IPS DF 6.9 (cell line): ENCODE measurements around the gene FAM53C.

Experiments
- DNase-seq: peaks from one replicate; pipeline ENCODE4 v3.0.0-alpha.2; 2013; ENCODE audit warnings: low read depth, low spot score
- H3K27ac ChIP-seq: one replicate; pipeline ENCODE4 v1.5.1; 2013; ENCODE audit warnings: low read length, control low read depth
- H3K27me3 ChIP-seq: 2 replicates; pipeline ENCODE4 v1.6.1; 2013; ENCODE audit warnings: mild to moderate bottlenecking, low read length; ENCODE audit not compliant: control insufficient read depth, insufficient read depth
- H3K36me3 ChIP-seq: 2 replicates; pipeline ENCODE4 v1.6.1; 2013; ENCODE audit warnings: low read length; ENCODE audit not compliant: control insufficient read depth, insufficient read depth
- H3K4me1 ChIP-seq: 2 replicates; pipeline ENCODE4 v1.6.1; 2013; ENCODE audit warnings: low read length; ENCODE audit not compliant: control insufficient read depth, insufficient read depth
- H3K4me3 ChIP-seq: 2 replicates; pipeline ENCODE4 v1.5.1; 2013; ENCODE audit warnings: mild to moderate bottlenecking, low read length
- H3K9me3 ChIP-seq: 2 replicates; pipeline ENCODE4 v1.6.1; 2013; ENCODE audit warnings: low read length, inconsistent platforms; ENCODE audit not compliant: control insufficient read depth, insufficient read depth
- WGBS: extraction: QIAGEN DNeasy Blood & Tissue Kit; methylation state at CpG from one replicate; pipeline ENCODE4 v1.1.7; 2013; ENCODE audit warnings: mixed read lengths, missing lambda C conversion rate; ENCODE audit not compliant: insufficient read length, insufficient coverage; 5-methylcytosine and 5-hydroxymethylcytosine counted together

The FAM53C gene

GRCh38 chr5:138351056-138351455 lies 13.0 kb downstream of the FAM53C start:
- no peaks in the 10 kb centered on the region for H3K27me3 ChIP-seq
- H3K9me3 ChIP-seq, result no peaks in the 10 kb centered on the region
- H3K36me3 ChIP-seq, result peaks cover 17% of the 10 kb centered on the region
- peaks cover 4% of the 10 kb centered on the region; the same call in 1 of the 2 replicates for H3K4me1 ChIP-seq
- no peak for DNase-seq
- no peak overlapping the region for H3K4me3 ChIP-seq
- H3K27ac ChIP-seq, result no peak overlapping the region
- WGBS, result no CpG with 5 or more reads among the region's 1 CpG

GRCh38 chr5:138351517-138351916 lies 13.5 kb downstream of the FAM53C start:
- Histone ChIP-seq H3K36me3 (peaks cover 16% of the 10 kb centered on the region), H3K9me3 (no peaks in the 10 kb centered on the region), H3K4me1 (peaks cover 4% of the 10 kb centered on the region; the same call in 1 of the 2 replicates), H3K27ac (no peak overlapping the region), H3K4me3 (no peak overlapping the region), H3K27me3 (no peaks in the 10 kb centered on the region)
- no peak for DNase-seq

GRCh38 chr5:138352071-138352721 lies 14.1 kb downstream of the FAM53C start, which contains the start of gene KDM3B:
TSS of gene KDM3B (plus strand) at chr5:138352685. CDS start at chr5:138352796, 111 bp downstream.
- H3K9me3 ChIP-seq, result no peaks in the 10 kb centered on the region
- H3K27me3 ChIP-seq, result no peaks in the 10 kb centered on the region
- H3K36me3 ChIP-seq, result peaks cover 9% of the 10 kb centered on the region; the same call in 1 of the 2 replicates
- WGBS, result no CpG with 5 or more reads among the region's 30 CpGs
- peaks cover 4% of the 10 kb centered on the region; the same call in 1 of the 2 replicates for H3K4me1 ChIP-seq
- peak within 1 kb of the TSS; percentile 87 for H3K4me3 ChIP-seq
- no peak within 1 kb of the TSS for H3K27ac ChIP-seq
- no peak for DNase-seq

GRCh38 chr5:138352722-138353559 lies 14.9 kb downstream of the FAM53C start:
- Histone ChIP-seq H3K4me3 (peak overlapping the region; percentile 87), H3K9me3 (no peaks in the 10 kb centered on the region), H3K36me3 (peaks cover 5% of the 10 kb centered on the region; the same call in 1 of the 2 replicates), H3K4me1 (peaks cover 4% of the 10 kb centered on the region; the same call in 1 of the 2 replicates), H3K27ac (no peak overlapping the region), H3K27me3 (no peaks in the 10 kb centered on the region)
- DNase-seq, result no peak
- WGBS, result no CpG with 5 or more reads among the region's 88 CpGs

- peak overlapping the region; percentile 87 for H3K4me3 ChIP-seq
- WGBS, result no CpG with 5 or more reads among the region's 11 CpGs
- DNase-seq, result no peak
- H3K36me3 ChIP-seq, result peaks cover 2% of the 10 kb centered on the region; the same call in 1 of the 2 replicates
- no peaks in the 10 kb centered on the region for H3K9me3 ChIP-seq
- H3K4me1 ChIP-seq, result peaks cover 4% of the 10 kb centered on the region; the same call in 1 of the 2 replicates
- H3K27me3 ChIP-seq, result no peaks in the 10 kb centered on the region
- no peak overlapping the region for H3K27ac ChIP-seq
Observed at GRCh38 chr5:138353560-138354080, 15.6 kb downstream of the FAM53C start.

GRCh38 chr5:138354387-138354786 lies 16.3 kb downstream of the FAM53C start:
- peak overlapping the region; percentile 3; the same call in 1 of the 2 replicates for H3K4me3 ChIP-seq
- H3K36me3 ChIP-seq, result no peaks in the 10 kb centered on the region
- H3K27ac ChIP-seq, result no peak overlapping the region
- DNase-seq, result no peak
- H3K4me1 ChIP-seq, result peaks cover 4% of the 10 kb centered on the region; the same call in 1 of the 2 replicates
- no CpG with 5 or more reads among the region's 5 CpGs for WGBS
- H3K9me3 ChIP-seq, result no peaks in the 10 kb centered on the region
- no peaks in the 10 kb centered on the region for H3K27me3 ChIP-seq

GRCh38 chr5:138354926-138355378 lies 16.9 kb downstream of the FAM53C start:
- no peak overlapping the region for H3K4me3 ChIP-seq
- H3K4me1 ChIP-seq, result peaks cover 4% of the 10 kb centered on the region; the same call in 1 of the 2 replicates
- no peak overlapping the region for H3K27ac ChIP-seq
- H3K27me3 ChIP-seq, result no peaks in the 10 kb centered on the region
- no CpG with 5 or more reads among the region's 6 CpGs for WGBS
- H3K36me3 ChIP-seq, result no peaks in the 10 kb centered on the region
- no peaks in the 10 kb centered on the region for H3K9me3 ChIP-seq
- no peak for DNase-seq

GRCh38 chr5:138359621-138360020 lies 21.6 kb downstream of the FAM53C start:
- no peaks in the 10 kb centered on the region for H3K36me3 ChIP-seq
- WGBS, result no CpG with 5 or more reads among the region's 3 CpGs

GRCh38 chr5:138360941-138361452 lies 22.9 kb downstream of the FAM53C start:
- H3K36me3 ChIP-seq, result no peaks in the 10 kb centered on the region

More at GRCh38 chr5:138359621-138360020, 21.6 kb downstream of the FAM53C start:
- H3K4me1 ChIP-seq, result peaks cover under 1% of the 10 kb centered on the region; the same call in 1 of the 2 replicates
- no peaks in the 10 kb centered on the region for H3K27me3 ChIP-seq
- no peak overlapping the region for H3K27ac ChIP-seq
- DNase-seq, result no peak
- H3K4me3 ChIP-seq, result no peak overlapping the region
- no peaks in the 10 kb centered on the region for H3K9me3 ChIP-seq

GRCh38 chr5:138364576-138364975 lies 26.5 kb downstream of the FAM53C start:
- H3K9me3 ChIP-seq, result no peaks in the 10 kb centered on the region
- no peak overlapping the region for H3K4me3 ChIP-seq
- H3K27me3 ChIP-seq, result no peaks in the 10 kb centered on the region
- H3K4me1 ChIP-seq, result no peaks in the 10 kb centered on the region
- H3K27ac ChIP-seq, result no peak overlapping the region
- no peak for DNase-seq
- H3K36me3 ChIP-seq, result no peaks in the 10 kb centered on the region
- WGBS, result no CpG with 5 or more reads among the region's 1 CpG

More at GRCh38 chr5:138360941-138361452, 22.9 kb downstream of the FAM53C start:
- no CpG with 5 or more reads among the region's 1 CpG for WGBS
- DNase-seq, result no peak
- H3K4me3 ChIP-seq, result no peak overlapping the region
- no peaks in the 10 kb centered on the region for H3K4me1 ChIP-seq
- H3K27me3 ChIP-seq, result no peaks in the 10 kb centered on the region
- no peaks in the 10 kb centered on the region for H3K9me3 ChIP-seq
- no peak overlapping the region for H3K27ac ChIP-seq
